Measurements from ENCODE around the gene SEMA5A. TPM values are rescaled to one million over a fixed set of nuclear protein-coding genes. Genes with fewer than 3 reads are reported as not detected.

The SEMA5A gene
- polyA plus RNA-seq, 3 donors, result not detected

- DNase-seq, result no peak
- Histone ChIP-seq H3K79me2 (ENCODE audit: insufficient read depth, low read length) (no peaks in the 10 kb centered on the region), H3K9ac (ENCODE audit: insufficient read depth, low read length, poor library complexity, severe bottlenecking) (no peak overlapping the region), H4K20me1 (ENCODE audit: insufficient read depth, low read length) (no peaks in the 10 kb centered on the region), H3K27ac (ENCODE audit: low read depth in 1 of 2, low read length in 2 of 2) (no peak overlapping the region), H3K36me3 (replicated peaks in 1 of 2; ENCODE audit: control insufficient read depth in 1 of 2, insufficient read depth in 2 of 2, low read length in 2 of 2) (no peaks in the 10 kb centered on the region), H2AFZ (ENCODE audit: insufficient read depth, low read depth, low read length, poor library complexity, severe bottlenecking) (no peak overlapping the region), H3K4me2 (replicated peaks; ENCODE audit: extremely low read depth, low read length, poor library complexity, severe bottlenecking) (no peak overlapping the region), H3K27me3 (ENCODE audit: control insufficient read depth in 2 of 2, insufficient read depth in 2 of 2, low read length in 2 of 2) (no peaks in the 10 kb centered on the region), H3K4me1 (ENCODE audit: control insufficient read depth in 1 of 2, insufficient read depth in 2 of 2, low read length in 2 of 2) (no peaks in the 10 kb centered on the region), H3K4me3 (replicated peaks in 1 of 3; ENCODE audit: low read depth in 2 of 3, low read length in 3 of 3) (no peak overlapping the region), H3K9me3 (replicated peaks in 1 of 2; ENCODE audit: control insufficient read depth in 1 of 2, insufficient read depth in 1 of 2, low read length in 2 of 2) (no peaks in the 10 kb centered on the region)
- intact Hi-C loops (cut with micrococcal nuclease), result no loop called here
- no peak overlapping the region for H3K4me3 Mint-ChIP-seq
- WGBS (ENCODE audit: insufficient coverage), result 81% methylated on average over 21 of the region's 22 CpGs
- no peaks in the 10 kb centered on the region for H3K36me3 Mint-ChIP-seq
- peaks cover 0 to 10% (median 5%) of the 10 kb centered on the region in 7 donors for H3K9me3 Mint-ChIP-seq
- no peak for TF ChIP-seq CTCF (IDR thresholded peaks at IDR 0.05)
- H3K27ac Mint-ChIP-seq, result peak overlapping the region in 1 of 7 donors; percentile 64
- peaks cover 0 to 2% (median 1%) of the 10 kb centered on the region in 3 donors for H3K27me3 Mint-ChIP-seq (ENCODE audit: low read depth in 3 of 3)
- H3K4me1 Mint-ChIP-seq, result no peaks in the 10 kb centered on the region
Measured at GRCh38 chr5:9118852-9119251, 427.0 kb downstream of the SEMA5A start.

- Mint-ChIP-seq H3K4me3 (no peak overlapping the region), H3K27me3 (ENCODE audit: low read depth in 3 of 3) (peaks cover 0 to 2% (median 1%) of the 10 kb centered on the region in 3 donors), H3K9me3 (peaks cover 0 to 8% (median 2%) of the 10 kb centered on the region in 7 donors), H3K4me1 (no peaks in the 10 kb centered on the region), H3K27ac (no peak overlapping the region), H3K36me3 (no peaks in the 10 kb centered on the region)
- no peaks in the 10 kb centered on the region for H3K4me1 ChIP-seq (ENCODE audit: control insufficient read depth in 1 of 2, insufficient read depth in 2 of 2, low read length in 2 of 2)
- H4K20me1 ChIP-seq (ENCODE audit: insufficient read depth, low read length), result no peaks in the 10 kb centered on the region
- H3K9ac ChIP-seq (ENCODE audit: insufficient read depth, low read length, poor library complexity, severe bottlenecking), result no peak overlapping the region
- no peak overlapping the region for H3K27ac ChIP-seq (ENCODE audit: low read depth in 1 of 2, low read length in 2 of 2)
- no peak for TF ChIP-seq CTCF (IDR thresholded peaks at IDR 0.05)
- no peaks in the 10 kb centered on the region for H3K9me3 ChIP-seq (replicated peaks in 1 of 2; ENCODE audit: control insufficient read depth in 1 of 2, insufficient read depth in 1 of 2, low read length in 2 of 2)
- H3K79me2 ChIP-seq (ENCODE audit: insufficient read depth, low read length), result no peaks in the 10 kb centered on the region
- no CpG with 5 or more reads among the region's 1 CpG for WGBS (ENCODE audit: insufficient coverage)
- no peak overlapping the region for H2AFZ ChIP-seq (ENCODE audit: insufficient read depth, low read depth, low read length, poor library complexity, severe bottlenecking)
- no peak for DNase-seq
- H3K4me2 ChIP-seq (replicated peaks; ENCODE audit: extremely low read depth, low read length, poor library complexity, severe bottlenecking), result no peak overlapping the region
- no peak overlapping the region for H3K4me3 ChIP-seq (replicated peaks in 1 of 3; ENCODE audit: low read depth in 2 of 3, low read length in 3 of 3)
- H3K36me3 ChIP-seq (replicated peaks in 1 of 2; ENCODE audit: control insufficient read depth in 1 of 2, insufficient read depth in 2 of 2, low read length in 2 of 2), result no peaks in the 10 kb centered on the region
- H3K27me3 ChIP-seq (ENCODE audit: control insufficient read depth in 2 of 2, insufficient read depth in 2 of 2, low read length in 2 of 2), result no peaks in the 10 kb centered on the region
- intact Hi-C loops (cut with micrococcal nuclease), result no loop called here
Measured at GRCh38 chr5:9115093-9115492, 430.8 kb downstream of the SEMA5A start.
